HepG2 (cell line): ENCODE measurements around the gene CHRNA5. TPM values are rescaled to one million over a fixed set of nuclear protein-coding genes. Genes with fewer than 3 reads are reported as not detected.

ENCODE experiments used
- ATAC-seq: fragments of 200-7000 bp; cut with Tn5 transposase; 3 replicates; pipeline ENCODE4 v1.9.1; 2020; ENCODE audit warnings: mild to moderate bottlenecking, moderate library complexity
- BruUV-seq: library from RNA; stranded (reverse); fragments of 400-500 nt; replicated peaks from 2 replicates; lab custom pipeline; 2021; lab: Mats Ljungman, UMichigan
- CTCF ChIA-PET: fragments of 300-600 bp; formaldehyde crosslinking; extraction: SDS; loops from one replicate; lab custom pipeline; 2021; ENCODE audit warnings: low total read pairs, inconsistent platforms, low intra/inter-chr PET ratio; lab: Yijun Ruan, JAX
- POLR2A ChIA-PET: fragments of 350-600 bp; sonication (Branson Sonifier 250); formaldehyde crosslinking; loops from one replicate; lab custom pipeline; 2020; ENCODE audit warnings: antibody characterized with exemption, inconsistent platforms; lab: Yijun Ruan, JAX
- DNase-seq: peaks from one replicate; pipeline ENCODE4 v3.0.0-alpha.2; 2015; ENCODE audit warnings: low spot score
- FAIRE-seq: peaks from 3 replicates; lab custom pipeline; 2011; peaks lifted over from hg19 to GRCh38; lab: Jason Lieb, UNC
- H2AFZ ChIP-seq: one replicate; pipeline ENCODE4 v1.6.1; 2011; ENCODE audit warnings: low read length, inconsistent platforms
- H3K27ac ChIP-seq: fragments of 300-600 bp; 3 replicates; pipeline ENCODE4 v1.8.0; 2011; ENCODE audit warnings: mixed run types, mild to moderate bottlenecking, mixed read lengths, low read length, inconsistent platforms; ENCODE audit not compliant: insufficient read depth; ENCODE audit errors: extremely low read length
- H3K27me3 ChIP-seq, 2 experiments: fragments of 200-600 bp in 1 of 2; 2 replicates in 1 of 2; 3 replicates in 1 of 2; pipeline versions ENCODE4 v1.6.0 to v1.8.0; 2011; ENCODE audit warnings: low read length in 2 of 2, mild to moderate bottlenecking in 2 of 2, moderate library complexity in 2 of 2, inconsistent platforms in 1 of 2; ENCODE audit not compliant: insufficient read depth in 2 of 2, control insufficient read depth in 1 of 2
- H3K36me3 ChIP-seq, 2 experiments: fragments of 200-600 bp in 1 of 2; replicated peaks in 1 of 2; 2 replicates in 1 of 2; 3 replicates in 1 of 2; pipeline versions ENCODE4 v1.5.1 to v1.8.0; 2011; ENCODE audit warnings: low read length in 2 of 2, inconsistent platforms in 1 of 2; ENCODE audit not compliant: insufficient read depth in 2 of 2, control insufficient read depth in 1 of 2
- H3K4me1 ChIP-seq: 2 replicates; pipeline ENCODE4 v1.5.1; 2012; ENCODE audit warnings: low read length, inconsistent platforms; ENCODE audit not compliant: insufficient read depth
- H3K4me2 ChIP-seq: 2 replicates; pipeline ENCODE4 v1.6.0; 2011; ENCODE audit warnings: low read depth, low read length, inconsistent platforms
- H3K4me3 ChIP-seq, 3 experiments: fragments of 200-600 bp in 1 of 3; sonication (generic), shearing (Covaris generic) in 1 of 3; replicated peaks in 1 of 3; 2 replicates each; pipeline ENCODE4 v1.5.1; 2011 to 2016; ENCODE audit warnings: low read length in 3 of 3, inconsistent platforms in 2 of 3, low read depth in 2 of 3, mild to moderate bottlenecking in 2 of 3, control low read depth in 1 of 3, mixed read lengths in 1 of 3; ENCODE audit not compliant: insufficient read depth in 1 of 3
- H3K79me2 ChIP-seq: one replicate; pipeline ENCODE4 v1.6.1; 2011; ENCODE audit warnings: low read length, inconsistent platforms; ENCODE audit not compliant: insufficient read depth
- H3K9ac ChIP-seq: 2 replicates; pipeline ENCODE4 v1.6.0; 2011; ENCODE audit warnings: mild to moderate bottlenecking, low read depth, low read length, inconsistent platforms; ENCODE audit not compliant: insufficient read depth
- H3K9me3 ChIP-seq: 2 replicates; pipeline ENCODE4 v1.5.1; 2012; ENCODE audit warnings: mild to moderate bottlenecking, low read length
- H4K20me1 ChIP-seq: 2 replicates; pipeline ENCODE4 v1.6.0; 2011; ENCODE audit warnings: inconsistent platforms, mild to moderate bottlenecking, low read length, moderate library complexity; ENCODE audit not compliant: insufficient read depth
- HNF1B ChIP-seq: sonication (generic); formaldehyde crosslinking; IDR thresholded peaks from 2 replicates; pipeline ENCODE4 v1.5.1; 2020; ENCODE audit warnings: mild to moderate bottlenecking, moderate library complexity, missing genetic modification reagents
- ZNF597 ChIP-seq: sonication (generic); formaldehyde crosslinking; IDR thresholded peaks from 2 replicates; pipeline ENCODE4 v1.5.0; 2020; ENCODE audit warnings: missing genetic modification reagents
- ZNF674 ChIP-seq: sonication (generic); formaldehyde crosslinking; IDR thresholded peaks from 2 replicates; pipeline ENCODE4 v1.5.0; 2020; ENCODE audit warnings: low read depth, mild to moderate bottlenecking, missing genetic modification reagents
- WGBS: methylation state at CpG from one replicate; pipeline ENCODE4 v1.1.6; 2017; ENCODE audit warnings: low lambda C conversion rate; 5-methylcytosine and 5-hydroxymethylcytosine counted together
- in situ Hi-C: cut with HindIII; loops from 2 replicates; pipeline ENCODE4 v1.10.0; 2017; ENCODE audit warnings: low pct_unique_long_range_greater_than_20kb; ENCODE audit not compliant: extremely low pct_ligation_motif_present
- intact Hi-C: fragments of 100-400 bp; cut with micrococcal nuclease; formaldehyde crosslinking; loops from one replicate; pipeline ENCODE4 v1.10.0; 2022; ENCODE audit not compliant: unreplicated experiment
- polyA plus RNA-seq, 8 experiments: library from polyadenylated mRNA; depleted of rRNA in 3 of 8; stranded (reverse) in 7 of 8; unstranded in 1 of 8; fragments of >200 nt; fragmentation: Illumina TruSeq in 4 of 8; extraction: Trizol in 4 of 8; gene quantifications; 2 replicates each; pipeline versions ENCODE4 v1.2.1 to v1.2.3, GENCODE V29; 2011 to 2016; ENCODE audit warnings: low read depth in 4 of 8, missing spikeins in 1 of 8, mixed read lengths in 1 of 8; ENCODE audit not compliant: insufficient read depth in 1 of 8
- total RNA-seq, 5 experiments: library from RNA; depleted of rRNA; stranded (reverse); fragments of >200 nt; fragmentation: Illumina TruSeq; extraction: Trizol; gene quantifications; 2 replicates each; pipeline ENCODE4 v1.2.3, GENCODE V29; 2016; ENCODE audit warnings: low read depth in 1 of 5
- TF ChIP-seq, protein P1 (sequence below): sonication (generic); formaldehyde crosslinking; IDR thresholded peaks from 2 replicates; pipeline ENCODE4 v1.4.0; 2020; ENCODE audit warnings: missing genetic modification reagents, mild to moderate bottlenecking, borderline replicate concordance

CHRNA5 gene
- total and polyA plus RNA-seq, 2 of the 13 experiments (the other 11 are each of a cell fraction or from before 2014, with no cell fraction given): 3.7 to 10.5 TPM

- no peak for DNase-seq
- no peak for ATAC-seq
- ChIA-PET CTCF (interaction anchor here (1.7 to 2.3 kb wide), 2 partner anchors 91 to 134 kb away, joined by 13 to 20 read pairs; no protein-coding TSS in a partner anchor), POLR2A (no interaction called here)
- H3K9ac ChIP-seq: no peak overlapping the region
- intact Hi-C loops (no loop called here), in situ Hi-C loops (no loop called here)
- no peak overlapping the region for H3K4me3 ChIP-seq
- no peaks in the 10 kb centered on the region for H3K79me2 ChIP-seq
- H4K20me1 ChIP-seq: no peaks in the 10 kb centered on the region
- no TSS peak for BruUV-seq
- no peaks in the 10 kb centered on the region for H3K4me1 ChIP-seq
- TF ChIP-seq HNF1B (CRISPR knock-in tag) (no peak), ZNF674 (no peak), ZNF597 (CRISPR knock-in tag) (no peak)
- TF ChIP-seq, protein P1, sequence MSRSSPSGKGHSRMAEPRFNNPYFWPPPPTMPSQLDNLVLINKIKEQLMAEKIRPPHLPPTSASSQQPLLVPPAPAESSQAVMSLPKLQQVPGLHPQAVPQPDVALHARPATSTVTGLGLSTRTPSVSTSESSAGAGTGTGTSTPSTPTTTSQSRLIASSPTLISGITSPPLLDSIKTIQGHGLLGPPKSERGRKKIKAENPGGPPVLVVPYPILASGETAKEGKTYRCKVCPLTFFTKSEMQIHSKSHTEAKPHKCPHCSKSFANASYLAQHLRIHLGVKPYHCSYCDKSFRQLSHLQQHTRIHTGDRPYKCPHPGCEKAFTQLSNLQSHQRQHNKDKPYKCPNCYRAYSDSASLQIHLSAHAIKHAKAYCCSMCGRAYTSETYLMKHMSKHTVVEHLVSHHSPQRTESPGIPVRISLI (CRISPR knock-in tag): no peak
- no peak for FAIRE-seq
- H3K36me3 ChIP-seq: no peaks in the 10 kb centered on the region
- H2AFZ ChIP-seq: no peak overlapping the region
- peaks cover 3 to 36% of the 10 kb centered on the region in 2 experiments; a peak in 4 of 5 replicates for H3K27me3 ChIP-seq
- no peaks in the 10 kb centered on the region for H3K9me3 ChIP-seq
- no peak overlapping the region for H3K27ac ChIP-seq
- WGBS: 23% methylated on average over 4 of the region's 5 CpGs
- H3K4me2 ChIP-seq: no peak overlapping the region
Measured at GRCh38 chr15:78617516-78617915, 52.2 kb downstream of the CHRNA5 start.
